ENCODE data around the gene CHST15. TPM values are rescaled to one million over a fixed set of nuclear protein-coding genes. Genes with fewer than 3 reads are reported as not detected.
"Not testable (repeated sequence)": the region's sequence is repeated elsewhere in the genome, so short reads cannot be mapped to it uniquely, and the experiment has no call there.

Gene CHST15
- total RNA-seq, 1 donor, result 23.9 TPM

DNA sequence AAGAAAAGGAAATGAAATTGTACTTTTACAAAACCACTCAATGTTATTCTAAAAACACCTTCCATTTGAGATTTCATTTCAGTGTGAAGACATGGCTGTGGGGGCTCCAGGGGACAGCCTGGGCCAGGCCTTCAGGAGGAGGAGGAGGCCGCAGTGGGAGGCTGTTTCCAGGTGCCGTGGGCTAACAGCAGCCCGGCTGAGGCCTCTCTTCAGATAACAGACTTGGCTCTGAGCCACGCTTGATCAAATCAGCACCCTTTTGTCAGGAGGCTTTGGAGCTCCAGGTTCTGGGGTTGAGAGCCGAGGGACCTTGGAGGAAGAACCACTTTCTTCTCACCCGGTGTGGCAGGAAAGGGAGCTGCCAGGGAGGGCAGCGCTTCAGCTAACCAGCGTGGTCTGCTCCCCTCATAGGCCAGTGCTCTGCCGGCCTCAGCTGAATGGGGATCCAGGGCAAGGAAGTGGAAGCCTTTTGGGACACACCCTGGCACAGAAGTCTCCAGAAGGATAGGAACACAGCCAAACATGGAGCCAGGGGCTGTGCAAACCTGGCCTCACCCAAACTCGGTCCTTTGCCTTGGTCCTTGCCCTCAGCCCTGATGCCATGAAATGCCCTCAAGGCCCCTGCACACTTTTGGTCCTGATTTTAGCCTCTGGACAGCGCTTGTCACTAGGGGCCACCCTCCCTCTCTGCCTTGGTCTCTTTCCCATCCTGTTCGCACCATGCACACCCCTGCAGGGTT is 23.5 kb upstream of the CHST15 start:
- no peaks in the 10 kb centered on the region for H3K27me3 ChIP-seq (ENCODE audit: insufficient read depth, low read length)
- no peaks in the 10 kb centered on the region for H3K9me3 ChIP-seq (ENCODE audit: low read depth, low read length)
- H3K4me3 ChIP-seq (ENCODE audit: low read length), result no peak overlapping the region
- peaks cover 25% of the 10 kb centered on the region for H3K4me1 ChIP-seq (ENCODE audit: insufficient read depth, low read length)

DNA sequence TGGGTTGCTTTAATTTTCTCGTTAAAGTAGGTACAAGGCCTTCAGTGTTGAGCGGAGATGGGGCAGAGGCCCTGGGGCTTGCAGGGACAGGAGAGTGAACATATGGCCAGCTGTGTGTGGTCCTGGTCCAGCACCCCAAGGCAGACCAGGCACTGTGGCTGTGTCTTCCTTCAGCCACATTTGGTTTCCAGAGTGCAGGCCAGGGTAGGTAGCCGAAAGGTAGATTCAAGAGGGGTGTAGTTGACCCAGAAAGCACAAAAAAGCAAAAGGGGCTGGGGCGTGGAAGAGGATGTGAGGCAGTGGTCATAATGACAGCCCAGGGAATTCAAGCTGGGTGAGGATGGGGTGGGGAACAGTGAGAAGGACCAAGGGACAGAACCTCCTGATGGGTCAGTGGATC is 21.3 kb upstream of the CHST15 start:
- Histone ChIP-seq H3K4me1 (ENCODE audit: insufficient read depth, low read length) (peaks cover 21% of the 10 kb centered on the region), H3K4me3 (ENCODE audit: low read length) (no peak overlapping the region), H3K9me3 (ENCODE audit: low read depth, low read length) (no peaks in the 10 kb centered on the region), H3K27me3 (ENCODE audit: insufficient read depth, low read length) (no peaks in the 10 kb centered on the region)

DNA sequence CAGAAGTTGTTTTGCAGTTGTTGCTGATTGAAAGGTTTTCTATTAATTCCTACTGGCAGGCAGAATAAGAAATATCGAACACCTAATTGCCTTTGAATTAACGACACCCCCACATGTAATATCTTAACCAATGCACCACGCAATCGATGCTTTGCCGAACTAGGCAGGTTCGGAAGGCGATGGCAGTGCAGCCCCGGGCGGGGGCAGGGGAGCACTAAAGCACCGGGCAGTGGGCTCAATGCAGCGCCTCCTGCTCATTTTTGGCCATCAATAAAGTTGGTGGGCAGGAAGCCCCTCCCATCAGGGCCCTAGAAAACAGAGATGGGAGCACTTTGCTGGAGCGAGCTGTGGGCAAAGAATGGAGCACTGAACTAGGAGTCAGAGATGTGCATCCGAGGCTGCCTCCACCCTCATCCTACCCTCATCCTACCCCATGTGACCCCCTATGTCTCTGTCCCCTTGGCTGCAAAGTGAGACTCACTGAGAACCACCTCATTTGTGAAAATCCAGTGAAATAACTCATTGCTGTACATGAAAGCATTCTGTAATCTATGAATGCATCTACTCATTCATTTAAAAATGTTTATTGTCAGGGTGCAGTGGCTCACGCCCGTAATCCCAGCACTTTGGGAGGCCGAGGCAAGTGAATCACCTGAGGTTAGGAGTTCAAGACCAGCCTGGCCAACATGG is 19.6 kb upstream of the CHST15 start:
- Histone ChIP-seq H3K9me3 (ENCODE audit: low read depth, low read length) (no peaks in the 10 kb centered on the region), H3K27me3 (ENCODE audit: insufficient read depth, low read length) (no peaks in the 10 kb centered on the region), H3K4me3 (ENCODE audit: low read length) (no peak overlapping the region), H3K4me1 (ENCODE audit: insufficient read depth, low read length) (peaks cover 9% of the 10 kb centered on the region)

DNA sequence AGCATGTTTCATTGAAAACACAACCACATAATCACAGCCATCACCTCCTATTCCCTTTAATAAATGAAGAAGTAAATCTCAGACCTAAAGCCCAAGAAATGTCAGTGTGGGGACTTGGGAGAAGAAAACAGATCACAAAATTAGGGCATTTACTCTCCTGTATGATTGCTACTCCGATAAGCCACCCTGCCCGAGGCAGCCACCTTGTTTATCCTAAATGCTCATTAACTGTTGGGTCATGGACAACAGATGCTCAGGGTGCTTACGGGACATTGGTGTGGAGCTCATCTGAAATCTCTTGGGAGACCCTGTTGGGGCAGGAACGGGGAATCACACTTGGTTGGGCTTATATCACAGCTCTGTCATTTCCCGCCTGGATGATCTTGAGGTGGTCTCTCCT is 17.5 kb upstream of the CHST15 start:
- Histone ChIP-seq H3K4me1 (ENCODE audit: insufficient read depth, low read length) (peaks cover 17% of the 10 kb centered on the region), H3K9me3 (ENCODE audit: low read depth, low read length) (no peaks in the 10 kb centered on the region), H3K4me3 (ENCODE audit: low read length) (no peak overlapping the region), H3K27me3 (ENCODE audit: insufficient read depth, low read length) (no peaks in the 10 kb centered on the region)

DNA sequence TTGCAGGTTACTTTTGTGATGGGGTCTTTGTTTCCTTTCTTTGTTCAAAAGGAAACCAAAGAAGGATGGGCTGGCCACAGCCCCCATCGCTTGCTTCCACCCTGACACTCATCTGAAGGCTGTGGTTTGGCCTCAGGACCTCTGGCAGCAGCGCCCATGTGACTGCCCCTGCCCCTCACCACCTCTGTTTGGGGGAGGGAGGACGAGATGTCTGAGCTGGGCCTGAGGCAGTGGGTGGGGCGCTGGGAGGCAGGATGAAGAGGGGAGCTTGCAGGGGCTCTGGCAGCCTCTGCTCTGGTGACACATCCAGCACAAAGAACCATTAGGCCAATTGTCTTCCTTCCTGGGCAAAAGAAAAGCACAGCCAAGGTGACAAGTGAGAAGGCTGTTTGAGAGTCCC is 15.9 kb upstream of the CHST15 start:
- Histone ChIP-seq H3K4me3 (ENCODE audit: low read length) (no peak overlapping the region), H3K9me3 (ENCODE audit: low read depth, low read length) (no peaks in the 10 kb centered on the region), H3K4me1 (ENCODE audit: insufficient read depth, low read length) (peaks cover 20% of the 10 kb centered on the region), H3K27me3 (ENCODE audit: insufficient read depth, low read length) (no peaks in the 10 kb centered on the region)

DNA sequence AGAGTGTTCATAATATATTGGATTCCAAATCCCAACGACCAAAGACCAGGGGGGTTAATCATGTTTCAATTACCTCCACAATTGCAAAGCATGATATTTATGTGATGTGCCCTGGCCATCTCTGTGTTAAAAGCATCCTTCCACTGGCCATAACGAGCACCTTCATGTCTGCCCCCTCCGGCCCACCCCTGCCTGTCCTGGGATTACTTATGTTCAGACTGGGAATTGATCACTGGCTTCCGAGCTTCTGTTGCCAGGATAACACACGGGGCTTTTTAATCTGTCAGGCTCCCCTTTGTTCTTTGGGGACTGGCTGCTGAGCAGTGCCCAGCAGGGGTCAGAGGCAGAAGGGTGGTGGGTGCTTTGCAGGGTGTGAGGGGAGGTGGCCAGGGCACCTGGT is 13.7 kb upstream of the CHST15 start:
- Histone ChIP-seq H3K27me3 (ENCODE audit: insufficient read depth, low read length) (no peaks in the 10 kb centered on the region), H3K4me3 (ENCODE audit: low read length) (no peak overlapping the region), H3K4me1 (ENCODE audit: insufficient read depth, low read length) (peaks cover 20% of the 10 kb centered on the region), H3K9me3 (ENCODE audit: low read depth, low read length) (no peaks in the 10 kb centered on the region)

DNA sequence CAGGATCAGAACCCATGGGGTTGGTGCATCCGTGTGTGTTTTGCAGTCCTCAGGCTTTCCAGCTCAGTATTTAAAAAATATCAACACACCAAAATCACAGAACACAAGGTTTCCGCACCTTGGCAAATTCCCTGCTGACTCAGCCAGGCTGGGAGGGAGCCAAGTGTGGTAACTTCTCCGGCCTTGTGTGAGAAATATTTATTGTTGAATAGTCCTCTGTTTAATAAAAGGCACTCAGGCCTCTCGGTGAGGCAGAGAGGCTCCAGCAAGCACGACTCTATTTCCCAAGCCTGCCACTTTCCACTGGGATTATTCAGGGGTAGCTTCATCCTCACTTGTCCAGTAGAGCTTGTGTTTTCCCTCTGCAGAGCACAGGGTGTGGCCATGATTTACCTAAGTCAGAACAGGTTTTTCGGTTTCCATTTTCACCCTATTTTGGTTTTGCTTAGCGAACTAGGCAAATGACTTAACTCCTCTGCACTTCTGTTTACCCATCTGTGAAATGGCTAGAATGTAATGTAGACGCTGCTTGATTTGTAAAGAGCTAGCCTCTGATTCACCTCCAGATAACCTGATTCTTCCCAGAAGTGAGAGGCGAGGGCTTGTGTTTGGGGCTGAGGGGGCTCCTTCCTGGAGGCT is 13.0 kb upstream of the CHST15 start:
- Histone ChIP-seq H3K9me3 (ENCODE audit: low read depth, low read length) (no peaks in the 10 kb centered on the region), H3K4me3 (ENCODE audit: low read length) (no peak overlapping the region), H3K4me1 (ENCODE audit: insufficient read depth, low read length) (peaks cover 20% of the 10 kb centered on the region), H3K27me3 (ENCODE audit: insufficient read depth, low read length) (no peaks in the 10 kb centered on the region)

DNA sequence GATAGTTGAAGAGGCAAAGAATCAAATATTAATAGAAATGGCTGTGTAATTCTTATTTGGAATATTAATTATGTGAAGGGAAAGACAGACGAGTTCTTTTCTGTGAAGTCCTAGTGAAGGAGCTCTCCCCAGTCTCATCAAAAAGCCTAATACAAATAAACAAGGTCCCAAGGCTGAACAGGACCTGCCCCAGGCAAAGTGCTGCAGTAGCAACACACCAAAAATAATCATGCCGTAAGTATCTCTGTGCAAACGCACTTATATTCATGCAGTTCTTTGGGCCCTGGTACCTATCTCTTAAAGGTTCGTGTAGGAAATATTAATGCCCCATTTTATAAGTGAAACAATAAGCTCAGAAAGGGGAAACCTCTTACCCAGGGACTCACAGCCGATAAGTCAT is 12.2 kb upstream of the CHST15 start:
- H3K4me3 ChIP-seq (ENCODE audit: low read length), result no peak overlapping the region
- no peaks in the 10 kb centered on the region for H3K9me3 ChIP-seq (ENCODE audit: low read depth, low read length)
- H3K4me1 ChIP-seq (ENCODE audit: insufficient read depth, low read length), result peaks cover 20% of the 10 kb centered on the region

DNA sequence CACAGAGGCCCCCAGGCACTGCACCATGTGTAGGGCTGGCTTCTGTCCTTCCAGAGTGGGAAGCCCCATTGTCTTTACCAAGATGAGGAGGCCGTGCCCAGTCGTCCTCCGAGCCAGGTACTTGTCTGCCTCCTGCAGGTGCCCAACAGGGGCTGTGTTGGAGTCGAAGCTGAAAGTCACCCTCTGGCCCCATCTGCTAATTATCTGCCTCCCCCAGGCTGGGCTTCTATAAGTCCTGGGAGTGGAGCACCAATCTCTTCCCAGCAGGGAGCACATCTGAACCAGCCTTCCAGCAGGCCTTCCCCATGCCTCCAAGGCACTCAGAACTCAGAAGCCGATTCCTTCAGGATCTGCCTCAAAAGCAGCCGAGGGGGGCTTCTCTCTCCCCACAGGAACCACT is 11.6 kb upstream of the CHST15 start:
- no peak overlapping the region for H3K4me3 ChIP-seq (ENCODE audit: low read length)
- H3K27me3 ChIP-seq (ENCODE audit: insufficient read depth, low read length), result no peaks in the 10 kb centered on the region
- H3K4me1 ChIP-seq (ENCODE audit: insufficient read depth, low read length), result peaks cover 20% of the 10 kb centered on the region
- no peaks in the 10 kb centered on the region for H3K9me3 ChIP-seq (ENCODE audit: low read depth, low read length)

More for the DNA sequence above, 12.2 kb upstream of the CHST15 start:
- no peaks in the 10 kb centered on the region for H3K27me3 ChIP-seq (ENCODE audit: insufficient read depth, low read length)

DNA sequence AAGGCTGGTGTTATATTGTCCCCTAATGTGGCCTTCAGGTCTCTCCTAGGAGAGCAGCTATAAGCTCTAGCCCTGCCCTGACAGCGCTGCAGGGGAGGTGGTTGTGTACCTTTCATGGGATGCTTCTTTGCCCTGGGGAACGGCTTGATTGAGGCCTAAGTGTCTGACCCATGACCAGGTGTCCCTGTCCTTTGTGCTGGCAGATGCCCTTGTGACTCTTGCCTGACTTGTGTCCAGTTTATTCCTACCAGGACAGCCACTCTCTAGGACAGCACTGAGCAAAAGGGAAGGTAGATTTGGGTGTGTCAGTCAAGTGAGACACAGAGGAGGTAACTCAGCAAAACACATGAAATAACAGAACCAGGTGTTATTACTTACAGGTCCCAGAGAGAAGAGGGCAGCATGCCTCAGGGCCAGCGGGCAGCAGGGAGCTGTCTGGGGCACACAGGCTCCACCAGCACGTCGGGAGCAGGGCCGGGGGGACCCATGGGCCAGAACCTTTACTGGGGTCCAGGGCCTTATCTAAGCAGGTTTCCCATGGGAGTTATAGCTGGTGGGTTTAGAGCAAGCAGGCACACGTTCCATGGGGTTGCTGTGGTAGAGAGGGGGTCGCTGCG is 10.7 kb upstream of the CHST15 start:
- H3K4me1 ChIP-seq (ENCODE audit: insufficient read depth, low read length), result peaks cover 20% of the 10 kb centered on the region
- no peaks in the 10 kb centered on the region for H3K27me3 ChIP-seq (ENCODE audit: insufficient read depth, low read length)
- no peaks in the 10 kb centered on the region for H3K9me3 ChIP-seq (ENCODE audit: low read depth, low read length)
- H3K4me3 ChIP-seq (ENCODE audit: low read length), result no peak overlapping the region

DNA sequence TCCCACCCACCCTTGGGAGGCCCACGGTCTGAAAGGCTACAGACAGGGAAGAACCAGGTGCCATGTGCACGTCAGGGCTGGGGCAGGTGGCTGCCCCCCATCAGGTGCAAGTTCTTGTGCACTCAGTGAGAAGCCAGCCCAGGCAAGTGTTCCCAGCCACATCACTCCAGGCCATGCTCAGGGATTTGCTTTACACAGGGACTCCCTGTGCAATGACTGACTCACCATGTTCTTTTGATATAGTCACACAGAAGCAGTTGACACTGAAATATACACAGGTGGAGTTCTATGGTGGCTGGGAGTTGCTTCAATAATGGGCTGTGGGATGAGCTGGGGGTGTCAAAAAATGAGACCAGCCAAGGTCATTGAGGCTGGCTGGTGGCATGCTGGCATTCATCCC is 8.0 kb upstream of the CHST15 start:
- Histone ChIP-seq H3K4me1 (ENCODE audit: insufficient read depth, low read length) (peaks cover 7% of the 10 kb centered on the region), H3K4me3 (ENCODE audit: low read length) (no peak overlapping the region), H3K9me3 (ENCODE audit: low read depth, low read length) (no peaks in the 10 kb centered on the region)

DNA sequence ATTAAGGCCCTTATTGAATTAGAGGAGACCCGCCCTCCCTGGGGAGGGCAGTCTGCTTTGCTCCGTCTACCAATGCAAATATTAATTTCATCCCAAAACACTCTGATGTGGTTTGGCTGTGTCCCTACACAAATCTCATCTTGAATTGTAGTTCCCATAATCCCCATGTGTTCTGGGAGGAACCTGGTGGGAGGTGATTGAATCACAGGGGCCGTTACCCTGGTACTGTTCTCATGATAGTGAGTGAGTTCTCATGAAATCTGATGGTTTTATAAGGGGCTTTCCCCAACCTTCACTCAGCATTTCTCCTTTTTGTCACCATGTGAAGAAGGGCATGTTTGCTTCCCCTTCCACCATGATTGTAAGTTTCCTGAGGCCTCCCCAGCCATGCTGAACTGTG is 7.3 kb upstream of the CHST15 start:
- not testable (repeated sequence) for H3K9me3 ChIP-seq (ENCODE audit: low read depth, low read length); H3K4me1 ChIP-seq (ENCODE audit: insufficient read depth, low read length); H3K4me3 ChIP-seq (ENCODE audit: low read length); H3K27me3 ChIP-seq (ENCODE audit: insufficient read depth, low read length)

More for the DNA sequence above, 8.0 kb upstream of the CHST15 start:
- no peaks in the 10 kb centered on the region for H3K27me3 ChIP-seq (ENCODE audit: insufficient read depth, low read length)

DNA sequence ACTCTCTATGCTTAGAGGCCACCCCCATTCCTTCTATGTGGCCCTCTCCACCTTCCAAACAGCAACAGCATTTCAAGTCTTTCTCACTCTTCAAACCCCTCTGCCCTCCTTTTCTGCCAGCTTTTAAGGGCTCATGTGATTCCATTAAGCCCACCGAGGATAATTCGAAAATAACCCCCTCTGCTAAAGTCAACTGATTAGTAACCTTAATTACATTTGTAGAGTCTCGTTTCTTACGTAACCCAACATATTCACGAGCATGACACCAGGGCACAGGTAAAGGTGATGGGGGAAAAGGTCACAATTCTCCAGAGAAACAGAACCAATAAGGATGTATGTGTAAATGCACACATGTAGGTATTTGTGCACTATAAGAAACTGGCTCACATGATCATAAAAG is 6.7 kb upstream of the CHST15 start:
- Histone ChIP-seq H3K27me3 (ENCODE audit: insufficient read depth, low read length) (no peaks in the 10 kb centered on the region), H3K4me3 (ENCODE audit: low read length) (no peak overlapping the region), H3K9me3 (ENCODE audit: low read depth, low read length) (no peaks in the 10 kb centered on the region), H3K4me1 (ENCODE audit: insufficient read depth, low read length) (peaks cover 5% of the 10 kb centered on the region)

DNA sequence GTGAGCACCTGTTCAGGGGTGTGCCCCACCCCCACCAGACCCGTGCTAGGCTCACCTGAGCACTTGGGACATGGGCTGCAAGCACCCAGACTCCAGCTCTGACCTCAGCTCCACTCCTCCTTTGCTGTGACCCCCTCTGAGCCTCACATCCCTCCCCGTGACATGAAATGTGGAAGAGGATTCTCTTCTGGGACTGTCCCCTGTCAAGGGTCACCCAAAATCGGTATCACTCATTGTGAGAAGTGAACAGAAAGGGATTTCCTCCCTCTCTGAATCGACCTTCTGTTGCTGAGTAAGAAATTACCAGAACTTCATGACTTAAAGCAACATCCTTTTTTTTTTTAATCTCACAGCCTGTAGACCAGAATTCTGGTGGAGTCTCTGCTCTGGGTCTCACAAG is 6.2 kb upstream of the CHST15 start:
- Histone ChIP-seq H3K4me3 (ENCODE audit: low read length) (no peak overlapping the region), H3K9me3 (ENCODE audit: low read depth, low read length) (no peaks in the 10 kb centered on the region), H3K27me3 (ENCODE audit: insufficient read depth, low read length) (no peaks in the 10 kb centered on the region), H3K4me1 (ENCODE audit: insufficient read depth, low read length) (peaks cover 10% of the 10 kb centered on the region)

DNA sequence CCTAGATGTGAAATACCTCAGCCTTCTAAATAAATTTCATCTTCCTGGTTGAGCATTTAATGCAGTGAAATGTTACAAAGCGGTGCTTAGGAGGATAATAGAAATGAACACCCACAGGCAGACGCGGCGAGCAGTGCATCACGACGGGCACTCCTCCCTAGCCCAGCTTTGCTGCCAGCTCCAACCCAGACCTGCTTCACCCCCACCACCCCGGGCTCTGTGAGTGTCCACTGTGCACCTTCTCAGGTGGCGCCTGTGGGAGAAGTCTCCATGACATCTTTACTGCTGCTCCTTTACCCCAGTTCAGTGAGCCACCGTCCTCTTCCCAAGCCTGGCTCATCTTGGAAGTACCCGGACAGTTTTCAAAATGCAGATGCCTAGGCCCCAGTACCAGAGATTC is 5.2 kb upstream of the CHST15 start:
- Histone ChIP-seq H3K9me3 (ENCODE audit: low read depth, low read length) (no peaks in the 10 kb centered on the region), H3K27me3 (ENCODE audit: insufficient read depth, low read length) (no peaks in the 10 kb centered on the region), H3K4me1 (ENCODE audit: insufficient read depth, low read length) (peaks cover 19% of the 10 kb centered on the region), H3K4me3 (ENCODE audit: low read length) (no peak overlapping the region)

All from mononuclear cell (primary cell).